Mammary microvascular endothelial cell (primary cell): ENCODE measurements around the gene MAPK7. TPM values are rescaled to one million over a fixed set of nuclear protein-coding genes. Genes with fewer than 3 reads are reported as not detected.

Experiments
- total RNA-seq: library from RNA; depleted of rRNA; stranded (reverse); fragments of >200 nt; gene quantifications from 2 replicates; pipeline ENCODE4 v1.2.3, GENCODE V29; 2015

MAPK7 gene
- total RNA-seq: 16.7 and 17.5 TPM in 2 replicates

DNA sequence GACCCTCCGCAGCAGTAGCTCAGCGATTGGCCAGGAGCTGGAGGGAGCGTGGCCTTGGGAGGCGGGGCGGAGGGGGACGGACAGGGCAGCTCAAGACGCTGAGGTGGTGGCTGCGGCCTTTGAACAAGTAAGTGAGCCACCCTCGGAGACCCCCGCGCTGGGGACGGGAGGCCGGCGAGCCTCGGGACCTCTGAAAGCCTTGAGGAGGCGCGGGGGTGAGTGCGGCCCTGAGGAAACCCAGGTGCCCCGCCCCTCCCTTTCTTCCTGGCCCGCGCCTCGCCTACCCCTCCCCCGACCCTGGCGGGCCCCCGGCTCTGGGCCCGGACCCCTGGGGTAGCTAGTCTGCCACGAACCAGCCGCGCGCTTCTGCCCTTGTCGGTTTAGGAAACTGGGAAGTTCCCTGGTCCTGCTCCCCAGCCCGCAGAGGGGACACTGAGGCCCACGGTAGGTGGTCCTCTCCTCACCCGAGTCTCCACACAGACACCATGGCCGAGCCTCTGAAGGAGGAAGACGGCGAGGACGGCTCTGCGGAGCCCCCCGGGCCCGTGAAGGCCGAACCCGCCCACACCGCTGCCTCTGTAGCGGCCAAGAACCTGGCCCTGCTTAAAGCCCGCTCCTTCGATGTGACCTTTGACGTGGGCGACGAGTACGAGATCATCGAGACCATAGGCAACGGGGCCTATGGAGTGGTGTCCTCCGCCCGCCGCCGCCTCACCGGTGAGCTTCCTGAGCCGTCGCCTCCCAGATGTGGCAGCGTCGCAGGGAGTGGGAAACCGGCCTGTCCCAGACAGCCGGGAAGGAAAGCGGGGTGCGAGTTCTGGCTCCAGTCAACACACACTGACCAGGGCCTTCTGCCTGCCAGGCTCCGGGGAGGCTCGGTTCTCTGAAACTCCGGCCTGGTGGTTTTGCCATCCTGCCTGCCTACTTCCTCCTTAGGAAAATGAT, at the start of gene MAPK7:
Gene MAPK7 (plus strand): TSS at position 83 of the 945 bp plus-strand sequence. CDS start 403 bp downstream, at position 486.

DNA sequence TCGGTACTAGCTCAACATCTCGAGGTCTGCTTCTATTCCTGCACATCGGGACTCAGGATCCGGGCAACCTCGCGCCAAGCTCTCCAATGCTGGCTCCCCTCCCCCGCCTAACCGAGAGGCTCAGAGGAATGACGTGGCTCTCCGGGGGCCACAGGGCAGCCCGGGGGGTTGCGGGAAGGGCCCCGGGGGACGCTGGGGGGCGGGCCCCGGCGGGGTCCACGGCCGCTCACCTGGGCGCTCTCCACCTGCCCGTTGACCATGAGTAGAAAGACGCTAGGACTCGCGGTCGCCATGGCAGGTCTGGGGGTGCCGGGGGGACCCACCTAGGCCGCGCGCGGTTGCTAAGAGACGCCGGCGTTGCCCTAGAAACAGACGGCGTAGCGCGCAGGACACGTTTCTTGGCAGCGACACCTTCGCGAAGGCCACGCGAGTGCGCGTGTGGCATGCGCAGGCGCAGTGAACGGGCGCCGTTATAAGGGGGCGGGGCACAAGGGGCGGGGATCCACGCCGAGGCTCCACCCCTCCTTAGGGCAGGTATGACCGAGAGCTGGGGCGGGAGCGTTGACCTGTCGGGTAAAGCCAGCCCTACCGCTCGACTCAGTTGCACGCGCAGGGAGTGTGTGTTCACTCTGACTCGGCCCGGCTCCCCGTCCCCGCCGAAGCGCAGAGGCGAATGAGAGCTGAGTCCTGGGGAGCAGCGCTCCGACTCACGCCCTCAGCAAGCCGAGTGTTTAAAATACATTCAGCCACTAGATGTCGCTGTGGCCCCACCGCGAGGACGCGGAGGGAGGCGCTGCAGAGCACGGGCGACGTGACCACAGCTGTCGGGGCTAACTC, 15.8 kb upstream of the MAPK7 start, which contains the start of gene B9D1:
Gene B9D1 (minus strand): TSS at position 447 of the 837 bp plus-strand sequence. CDS start 154 bp downstream, at position 293.

DNA sequence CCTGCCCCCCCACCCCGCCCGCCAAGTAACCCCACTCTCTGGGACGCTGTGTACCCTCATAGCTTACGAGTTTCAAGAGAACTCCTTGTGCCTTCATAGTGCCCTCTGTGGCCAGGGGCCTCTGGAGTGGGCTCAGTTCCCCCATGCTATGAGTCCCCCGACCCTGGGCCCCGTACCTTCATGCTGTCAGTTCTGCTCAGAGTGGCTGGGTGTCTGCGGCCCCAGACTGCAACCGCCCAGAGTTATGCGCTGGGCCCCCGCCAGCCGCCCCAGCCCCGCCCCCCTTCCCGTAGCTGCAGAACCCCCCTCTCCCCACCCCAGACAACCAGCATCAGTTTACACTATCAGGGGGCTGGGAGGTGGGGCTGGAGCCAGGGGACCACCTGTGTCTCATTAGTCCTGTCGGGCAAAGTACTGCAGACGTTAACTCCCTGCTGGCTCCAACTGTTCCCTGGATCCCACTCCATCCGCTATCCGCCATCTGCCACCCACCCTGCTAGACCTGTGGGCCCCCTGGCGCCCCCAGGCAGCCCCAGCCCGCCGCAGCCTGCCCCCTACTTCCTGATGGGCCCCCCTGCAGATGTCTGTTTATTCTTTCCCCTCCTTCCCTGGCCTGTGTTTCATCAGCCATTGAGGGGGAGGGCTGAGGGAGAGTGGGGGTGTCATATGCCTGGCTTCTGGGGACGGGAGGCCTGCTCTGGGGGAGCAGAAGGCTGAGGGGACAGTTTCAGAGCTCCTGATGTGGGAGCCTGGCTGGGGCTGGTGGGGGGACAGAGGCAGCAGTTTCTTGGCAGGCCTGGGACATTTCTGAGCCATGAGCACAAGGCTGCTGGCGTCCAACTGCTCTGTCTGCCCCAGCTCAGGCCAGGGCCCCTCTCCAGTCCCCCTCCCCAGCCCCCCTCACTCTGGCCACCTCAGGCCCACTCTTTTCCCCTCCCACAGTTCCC, 8.9 kb downstream of the MAPK7 start, which contains the start of gene MFAP4:
Gene MFAP4 (minus strand): TSS at position 217 of the 947 bp plus-strand sequence. CDS start 35 bp downstream, at position 182.

DNA sequence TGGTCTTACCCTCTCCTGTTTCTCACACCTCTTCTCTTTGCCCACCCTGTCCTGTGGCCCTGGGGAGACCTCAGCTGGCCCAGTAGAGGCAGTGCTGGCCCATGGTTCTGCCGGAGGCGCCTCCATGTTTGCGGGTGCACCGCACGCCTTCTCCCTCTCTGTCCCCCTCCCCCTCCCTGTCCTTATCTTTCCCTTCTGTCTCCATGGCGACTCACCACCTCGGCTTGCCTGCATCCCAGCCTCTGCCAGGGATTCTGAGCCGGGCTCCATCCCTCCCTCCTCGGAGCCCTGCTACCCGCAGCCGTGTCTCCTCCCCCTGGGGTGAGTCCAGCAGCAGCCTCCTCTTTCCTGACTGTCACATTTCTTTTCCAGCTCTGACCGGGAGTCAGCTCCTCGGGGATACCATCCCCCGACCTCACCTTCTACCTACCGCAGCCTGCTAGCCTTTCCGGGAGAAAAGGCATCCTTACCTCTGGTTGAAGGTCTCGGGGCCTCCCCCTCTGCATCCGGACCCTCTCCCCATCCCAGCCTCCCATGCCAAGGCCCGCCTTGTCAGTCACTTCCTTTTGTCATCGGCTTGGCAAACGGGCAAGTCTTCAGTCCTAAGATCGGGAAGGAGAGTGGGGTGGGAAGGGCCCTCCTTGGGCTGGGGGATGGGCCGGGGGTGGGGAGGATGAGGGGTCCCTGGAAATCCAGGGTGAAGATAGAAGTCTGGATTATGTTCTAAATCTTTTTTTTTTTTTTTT, 32.8 kb downstream of the MAPK7 start, which contains the start of gene RNF112:
Gene RNF112 (plus strand): TSS at position 358 of the 746 bp plus-strand sequence. CDS start 177 bp downstream, at position 535.

Other genes starting within 250 kb of the MAPK7 start
- gene EPN2, start 141.1 kb upstream of the MAPK7 start, total RNA-seq: 20.2 and 26.1 TPM in 2 replicates
- gene B9D1, start 15.8 kb upstream of the MAPK7 start, total RNA-seq: 20.1 and 20.8 TPM in 2 replicates
- not detected in 2 replicates for gene MFAP4, start 8.7 kb downstream of the MAPK7 start, total RNA-seq
- gene RNF112, start 32.7 kb downstream of the MAPK7 start, total RNA-seq: 0.10 TPM in 1 of 2 replicates, not detected in the other
- 1.6 and 2.2 TPM in 2 replicates for gene SLC47A1, start 155.4 kb downstream of the MAPK7 start, total RNA-seq